Fibroblast of the aortic adventitia (primary cell): ENCODE results near the gene CCDC54. TPM values are rescaled to one million over a fixed set of nuclear protein-coding genes. Genes with fewer than 3 reads are reported as not detected.

Source experiments
- DNase-seq: peaks from one replicate; pipeline ENCODE4 v3.0.0-alpha.2; 2010; ENCODE audit warnings: low read depth
- H3K4me3 ChIP-seq: 2 replicates; pipeline ENCODE4 v1.5.1; 2011; ENCODE audit warnings: low read depth, mild to moderate bottlenecking, control low read depth, low read length, moderate library complexity
- total RNA-seq: library from RNA; depleted of rRNA; stranded (reverse); fragments of >200 nt; gene quantifications from 2 replicates; pipeline ENCODE4 v1.2.3, GENCODE V29; 2012; ENCODE audit warnings: low replicate concordance
- TF ChIP-seq, protein P1 (sequence below): IDR thresholded peaks from 2 replicates; pipeline ENCODE4 v1.5.1; 2011; ENCODE audit warnings: mild to moderate bottlenecking, low read length, control low read depth, inconsistent platforms; ENCODE audit not compliant: insufficient read depth

Gene CCDC54
- total RNA-seq, 1 donor, result not detected

DNA sequence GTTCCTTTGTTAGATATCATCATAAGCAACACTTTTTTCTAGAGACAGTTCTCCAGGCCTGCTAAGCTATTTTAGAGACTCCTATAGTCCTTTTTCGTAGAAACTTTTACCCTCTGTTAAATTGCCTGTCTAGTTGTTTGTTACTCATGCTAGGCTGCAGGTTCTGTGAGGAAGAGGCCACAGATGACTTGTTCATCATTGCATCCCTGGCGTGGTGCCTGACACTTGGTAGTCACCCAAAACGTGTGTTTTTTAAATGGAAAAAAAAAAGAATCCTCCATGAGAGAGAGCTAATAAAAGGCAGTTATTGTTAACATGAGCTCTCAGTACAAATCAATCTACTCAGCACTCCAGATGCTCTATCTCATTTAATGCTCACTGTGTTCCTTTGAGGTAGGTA lies 35.1 kb downstream of the CCDC54 start:
- no peak overlapping the region for H3K4me3 ChIP-seq
- TF ChIP-seq, protein P1, sequence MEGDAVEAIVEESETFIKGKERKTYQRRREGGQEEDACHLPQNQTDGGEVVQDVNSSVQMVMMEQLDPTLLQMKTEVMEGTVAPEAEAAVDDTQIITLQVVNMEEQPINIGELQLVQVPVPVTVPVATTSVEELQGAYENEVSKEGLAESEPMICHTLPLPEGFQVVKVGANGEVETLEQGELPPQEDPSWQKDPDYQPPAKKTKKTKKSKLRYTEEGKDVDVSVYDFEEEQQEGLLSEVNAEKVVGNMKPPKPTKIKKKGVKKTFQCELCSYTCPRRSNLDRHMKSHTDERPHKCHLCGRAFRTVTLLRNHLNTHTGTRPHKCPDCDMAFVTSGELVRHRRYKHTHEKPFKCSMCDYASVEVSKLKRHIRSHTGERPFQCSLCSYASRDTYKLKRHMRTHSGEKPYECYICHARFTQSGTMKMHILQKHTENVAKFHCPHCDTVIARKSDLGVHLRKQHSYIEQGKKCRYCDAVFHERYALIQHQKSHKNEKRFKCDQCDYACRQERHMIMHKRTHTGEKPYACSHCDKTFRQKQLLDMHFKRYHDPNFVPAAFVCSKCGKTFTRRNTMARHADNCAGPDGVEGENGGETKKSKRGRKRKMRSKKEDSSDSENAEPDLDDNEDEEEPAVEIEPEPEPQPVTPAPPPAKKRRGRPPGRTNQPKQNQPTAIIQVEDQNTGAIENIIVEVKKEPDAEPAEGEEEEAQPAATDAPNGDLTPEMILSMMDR, result no peak
- DNase-seq, result no peak

DNA sequence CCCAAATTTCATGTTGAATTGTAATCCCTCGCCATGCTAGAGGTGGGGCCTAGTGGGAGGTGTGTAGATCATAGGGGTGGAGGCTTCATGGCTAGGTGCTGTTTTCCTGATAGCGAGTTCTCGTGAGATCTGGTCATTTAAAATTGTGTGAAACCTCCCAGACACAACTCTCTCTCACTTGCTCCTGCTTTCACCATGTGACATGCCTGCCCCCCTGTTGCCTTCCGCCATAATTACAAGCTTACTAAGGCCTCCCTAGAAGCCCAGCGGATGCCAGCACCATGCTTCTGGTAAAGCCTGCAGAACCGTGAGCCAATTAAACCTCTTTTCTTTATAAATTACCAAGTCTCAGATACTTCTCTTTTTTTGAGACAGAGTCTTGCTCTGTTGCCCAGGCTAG lies 36.0 kb downstream of the CCDC54 start:
- no peak overlapping the region for H3K4me3 ChIP-seq
- TF ChIP-seq, protein P1, result no peak
- DNase-seq, result no peak

DNA sequence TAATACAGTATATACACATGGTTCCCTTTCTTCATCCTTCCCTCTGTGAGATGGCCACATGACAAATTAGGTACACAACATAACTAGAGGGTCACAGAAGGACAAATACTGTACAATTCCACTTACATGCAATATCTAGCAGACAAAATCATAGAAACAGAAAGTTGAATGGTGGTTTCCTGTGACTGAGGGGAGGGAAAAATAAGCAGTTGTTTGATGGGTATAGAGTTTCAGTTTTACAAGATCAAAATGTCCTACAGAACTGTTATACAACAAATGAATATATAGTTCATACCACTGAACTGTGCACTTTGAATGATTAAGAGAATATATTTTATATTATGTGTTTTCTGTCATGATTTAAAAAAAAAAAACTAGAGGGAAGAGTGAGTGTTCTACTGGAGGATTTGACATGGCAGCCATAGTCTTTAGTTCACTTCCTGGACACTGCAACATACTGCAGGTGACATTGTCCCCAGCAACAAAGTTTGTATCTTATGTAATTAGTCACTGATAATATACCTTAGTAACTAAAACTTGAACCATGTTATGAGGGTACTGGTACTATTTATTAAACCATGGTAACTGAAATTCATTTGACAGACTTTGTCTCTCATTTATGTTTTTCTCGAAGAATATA lies 37.2 kb downstream of the CCDC54 start:
- no peak overlapping the region for H3K4me3 ChIP-seq
- TF ChIP-seq, protein P1, result no peak
- no peak for DNase-seq

DNA sequence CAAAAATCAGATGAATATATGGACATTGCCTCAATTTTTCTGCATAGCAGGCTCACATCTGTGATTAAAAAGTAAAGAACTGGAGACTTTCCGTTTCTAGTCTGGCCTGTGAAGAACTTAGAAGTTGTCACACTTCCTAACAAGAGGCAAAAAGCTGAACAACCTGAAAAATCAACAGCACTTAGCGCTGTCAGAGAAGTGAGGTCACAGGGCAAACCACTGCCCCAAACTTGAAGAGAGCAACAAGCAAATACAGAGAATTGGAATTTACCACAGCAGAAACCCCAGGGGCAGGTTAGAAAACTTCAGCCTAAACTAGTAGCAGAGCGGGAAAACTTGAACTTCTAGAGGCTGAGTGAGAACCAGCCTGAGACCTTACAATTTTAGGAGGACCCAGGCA lies 38.9 kb downstream of the CCDC54 start:
- DNase-seq, result no peak
- no peak overlapping the region for H3K4me3 ChIP-seq
- TF ChIP-seq, protein P1, result no peak

DNA sequence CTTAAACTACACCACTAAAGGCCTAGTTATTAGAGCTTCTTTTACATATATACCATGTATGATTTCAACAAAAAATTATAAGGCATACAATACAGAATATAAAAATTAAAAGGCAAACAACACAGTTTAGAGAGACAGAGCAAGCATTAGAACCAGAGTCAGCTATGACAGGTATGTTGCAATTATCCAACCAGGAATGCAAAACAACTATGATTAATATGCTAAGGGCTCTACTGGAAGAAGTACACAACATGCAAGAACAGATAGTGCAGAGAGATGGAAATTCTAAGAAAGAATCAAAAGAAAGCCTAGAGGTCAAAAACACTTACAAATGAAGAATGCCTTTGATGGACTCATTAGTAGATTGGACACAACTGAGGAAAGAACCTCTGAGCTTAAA lies 39.6 kb downstream of the CCDC54 start:
- TF ChIP-seq, protein P1, result no peak
- no peak for DNase-seq
- H3K4me3 ChIP-seq, result no peak overlapping the region

DNA sequence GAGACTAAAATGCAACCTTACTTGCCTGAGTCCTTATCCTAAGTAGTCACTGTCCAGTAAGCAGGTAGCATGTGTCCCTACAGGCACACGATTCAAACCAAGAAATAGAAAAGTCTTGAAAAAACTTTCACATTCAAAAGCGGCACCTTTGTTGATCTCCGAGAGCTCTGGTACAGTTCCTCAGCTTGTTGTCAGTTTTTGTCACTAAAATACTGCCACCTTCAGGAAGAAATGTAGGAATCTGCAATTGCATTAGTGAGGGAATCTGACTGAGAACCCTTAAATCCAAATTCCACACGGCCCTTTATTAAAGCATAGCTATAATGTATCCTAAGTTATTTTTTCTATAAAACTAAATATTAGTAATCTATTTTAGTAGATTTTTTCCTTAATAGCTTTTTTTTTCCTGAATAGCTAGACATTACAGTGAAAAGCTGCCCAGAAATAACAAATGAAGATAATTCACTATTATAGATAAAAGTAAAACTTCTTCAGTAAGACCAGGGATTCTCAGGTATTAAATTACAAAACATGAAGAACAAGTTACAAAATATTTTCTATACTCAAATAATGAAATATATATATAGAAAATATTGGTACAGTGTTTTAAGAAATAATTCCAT lies 44.0 kb downstream of the CCDC54 start:
- peak overlapping the region; percentile 46 for H3K4me3 ChIP-seq
- peak; percentile 78 for DNase-seq
- TF ChIP-seq, protein P1, result peak; percentile 70
